Measurements from ENCODE around the gene ZNF620. TPM values are rescaled to one million over a fixed set of nuclear protein-coding genes. Genes with fewer than 3 reads are reported as not detected.
"Not testable (repeated sequence)": the region's sequence is repeated elsewhere in the genome, so short reads cannot be mapped to it uniquely, and the experiment has no call there.

The ZNF620 gene
- total RNA-seq, 1 donor from 2014 or later, result 7.0 TPM

- Histone ChIP-seq H3K9me3 (no peaks in the 10 kb centered on the region), H3K27me3 (no peaks in the 10 kb centered on the region), H3K4me1 (peaks cover 17% of the 10 kb centered on the region), H3K27ac (no peak overlapping the region), H3K36me3 (peaks cover 74% of the 10 kb centered on the region), H3K4me3 (no peak overlapping the region)
- no peak for ATAC-seq
- intact Hi-C loops (cut with DNase I), result no loop called here
- TF ChIP-seq, protein P1, sequence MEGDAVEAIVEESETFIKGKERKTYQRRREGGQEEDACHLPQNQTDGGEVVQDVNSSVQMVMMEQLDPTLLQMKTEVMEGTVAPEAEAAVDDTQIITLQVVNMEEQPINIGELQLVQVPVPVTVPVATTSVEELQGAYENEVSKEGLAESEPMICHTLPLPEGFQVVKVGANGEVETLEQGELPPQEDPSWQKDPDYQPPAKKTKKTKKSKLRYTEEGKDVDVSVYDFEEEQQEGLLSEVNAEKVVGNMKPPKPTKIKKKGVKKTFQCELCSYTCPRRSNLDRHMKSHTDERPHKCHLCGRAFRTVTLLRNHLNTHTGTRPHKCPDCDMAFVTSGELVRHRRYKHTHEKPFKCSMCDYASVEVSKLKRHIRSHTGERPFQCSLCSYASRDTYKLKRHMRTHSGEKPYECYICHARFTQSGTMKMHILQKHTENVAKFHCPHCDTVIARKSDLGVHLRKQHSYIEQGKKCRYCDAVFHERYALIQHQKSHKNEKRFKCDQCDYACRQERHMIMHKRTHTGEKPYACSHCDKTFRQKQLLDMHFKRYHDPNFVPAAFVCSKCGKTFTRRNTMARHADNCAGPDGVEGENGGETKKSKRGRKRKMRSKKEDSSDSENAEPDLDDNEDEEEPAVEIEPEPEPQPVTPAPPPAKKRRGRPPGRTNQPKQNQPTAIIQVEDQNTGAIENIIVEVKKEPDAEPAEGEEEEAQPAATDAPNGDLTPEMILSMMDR (IDR thresholded peaks at IDR 0.05), result no peak
- DNase-seq, result no peak
Measured at GRCh38 chr3:40461161-40461560, 44.7 kb upstream of the ZNF620 start.

DNA sequence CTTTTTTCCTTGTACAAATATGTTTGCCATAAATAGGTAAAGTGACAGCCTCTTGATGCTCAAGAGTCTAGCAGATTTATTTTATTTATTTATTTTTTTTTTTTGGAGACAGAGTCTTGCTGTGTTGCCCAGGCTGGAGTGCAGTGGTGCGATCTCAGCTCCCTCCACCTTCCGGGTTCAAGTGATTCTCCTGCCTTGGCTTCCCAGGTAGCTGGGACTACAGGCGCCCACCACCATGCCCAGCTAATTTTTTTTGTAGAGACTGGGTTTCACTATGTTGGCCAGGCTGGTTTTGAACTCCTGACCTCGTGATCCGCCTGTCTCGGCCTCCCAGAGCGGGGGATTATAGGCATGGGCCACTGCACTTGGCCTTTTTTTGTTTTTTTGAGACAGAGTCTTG is 43.0 kb upstream of the ZNF620 start:
- H3K27me3 ChIP-seq; intact Hi-C loops (cut with DNase I); ATAC-seq; DNase-seq; H3K4me3 ChIP-seq; H3K9me3 ChIP-seq; H3K27ac ChIP-seq: not testable (repeated sequence)
- peaks cover 16% of the 10 kb centered on the region for H3K4me1 ChIP-seq
- peaks cover 82% of the 10 kb centered on the region for H3K36me3 ChIP-seq

GRCh38 chr3:40463579-40463978 is 42.3 kb upstream of the ZNF620 start:
- Histone ChIP-seq H3K4me3 (no peak overlapping the region), H3K27ac (no peak overlapping the region), H3K4me1 (peaks cover 9% of the 10 kb centered on the region), H3K36me3 (peaks cover 75% of the 10 kb centered on the region), H3K27me3 (no peaks in the 10 kb centered on the region), H3K9me3 (no peaks in the 10 kb centered on the region)
- ATAC-seq (no peak), DNase-seq (no peak)
- TF ChIP-seq, protein P1 (IDR thresholded peaks at IDR 0.05), result no peak
- intact Hi-C loops (cut with DNase I), result no loop called here

GRCh38 chr3:40464339-40465110 is 41.3 kb upstream of the ZNF620 start:
- no peak overlapping the region for H3K27ac ChIP-seq
- H3K27me3 ChIP-seq, result no peaks in the 10 kb centered on the region
- TF ChIP-seq, protein P1 (IDR thresholded peaks at IDR 0.05), result no peak
- no peaks in the 10 kb centered on the region for H3K4me1 ChIP-seq
- intact Hi-C loops (cut with DNase I), result no loop called here
- no peak overlapping the region for H3K4me3 ChIP-seq
- peaks cover 65% of the 10 kb centered on the region for H3K36me3 ChIP-seq
- H3K9me3 ChIP-seq, result no peaks in the 10 kb centered on the region
- DNase-seq (no peak), ATAC-seq (no peak)

- Histone ChIP-seq H3K36me3 (peaks cover 60% of the 10 kb centered on the region), H3K4me3 (no peak overlapping the region), H3K4me1 (no peaks in the 10 kb centered on the region), H3K9me3 (no peaks in the 10 kb centered on the region), H3K27me3 (no peaks in the 10 kb centered on the region), H3K27ac (no peak overlapping the region)
- TF ChIP-seq, protein P1 (IDR thresholded peaks at IDR 0.05), result no peak
- intact Hi-C loops (cut with DNase I), result no loop called here
- ATAC-seq (no peak), DNase-seq (no peak)
Measured at GRCh38 chr3:40465111-40465407, 40.8 kb upstream of the ZNF620 start.

- no peaks in the 10 kb centered on the region for H3K9me3 ChIP-seq
- H3K27ac ChIP-seq, result no peak overlapping the region
- DNase-seq (no peak), ATAC-seq (no peak)
- TF ChIP-seq, protein P1 (IDR thresholded peaks at IDR 0.05), result no peak
- intact Hi-C loops (cut with DNase I), result no loop called here
- H3K36me3 ChIP-seq, result peaks cover 56% of the 10 kb centered on the region
- no peaks in the 10 kb centered on the region for H3K27me3 ChIP-seq
- no peak overlapping the region for H3K4me3 ChIP-seq
- no peaks in the 10 kb centered on the region for H3K4me1 ChIP-seq
Measured at GRCh38 chr3:40465456-40465855, 40.4 kb upstream of the ZNF620 start.

Measured in upper lobe of right lung (tissue), 1 donor.